AG04449 (cell line): ENCODE results near the gene MGAT4A.
A peak's percentile ranks its signal among the peaks of the same experiment; 100 is the strongest.
"Not testable (repeated sequence)": the region's sequence is repeated elsewhere in the genome, so short reads cannot be mapped to it uniquely, and the experiment has no call there.

ENCODE experiments used
- CTCF ChIA-PET: fragments of 350-600 bp; formaldehyde crosslinking; extraction: SDS; loops from one replicate; lab custom pipeline; 2021; ENCODE audit warnings: antibody characterized with exemption; lab: Yijun Ruan, JAX
- POLR2A ChIA-PET: fragments of 400-600, 350-600 bp; formaldehyde crosslinking; extraction: SDS; loops from one replicate; lab custom pipeline; 2020; ENCODE audit warnings: antibody characterized with exemption, inconsistent platforms; lab: Yijun Ruan, JAX
- DNase-seq: peaks from one replicate; pipeline ENCODE4 v3.0.0-alpha.2; 2010; ENCODE audit warnings: low read depth, low spot score
- H3K4me3 ChIP-seq: 2 replicates; pipeline ENCODE4 v1.5.1; 2011; ENCODE audit warnings: low read depth, mild to moderate bottlenecking, control low read depth, low read length
- TF ChIP-seq, protein P1 (sequence below): IDR thresholded peaks from one replicate; pipeline ENCODE4 v1.5.1; 2011; ENCODE audit warnings: mild to moderate bottlenecking, moderate library complexity, low read length, control low read depth, inconsistent platforms; ENCODE audit not compliant: insufficient read depth; ENCODE audit errors: missing control alignments

MGAT4A gene

GRCh38 chr2:98606431-98606830 is 124.5 kb downstream of the MGAT4A start:
- TF ChIP-seq, protein P1, sequence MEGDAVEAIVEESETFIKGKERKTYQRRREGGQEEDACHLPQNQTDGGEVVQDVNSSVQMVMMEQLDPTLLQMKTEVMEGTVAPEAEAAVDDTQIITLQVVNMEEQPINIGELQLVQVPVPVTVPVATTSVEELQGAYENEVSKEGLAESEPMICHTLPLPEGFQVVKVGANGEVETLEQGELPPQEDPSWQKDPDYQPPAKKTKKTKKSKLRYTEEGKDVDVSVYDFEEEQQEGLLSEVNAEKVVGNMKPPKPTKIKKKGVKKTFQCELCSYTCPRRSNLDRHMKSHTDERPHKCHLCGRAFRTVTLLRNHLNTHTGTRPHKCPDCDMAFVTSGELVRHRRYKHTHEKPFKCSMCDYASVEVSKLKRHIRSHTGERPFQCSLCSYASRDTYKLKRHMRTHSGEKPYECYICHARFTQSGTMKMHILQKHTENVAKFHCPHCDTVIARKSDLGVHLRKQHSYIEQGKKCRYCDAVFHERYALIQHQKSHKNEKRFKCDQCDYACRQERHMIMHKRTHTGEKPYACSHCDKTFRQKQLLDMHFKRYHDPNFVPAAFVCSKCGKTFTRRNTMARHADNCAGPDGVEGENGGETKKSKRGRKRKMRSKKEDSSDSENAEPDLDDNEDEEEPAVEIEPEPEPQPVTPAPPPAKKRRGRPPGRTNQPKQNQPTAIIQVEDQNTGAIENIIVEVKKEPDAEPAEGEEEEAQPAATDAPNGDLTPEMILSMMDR = no peak
- CTCF ChIA-PET = interaction anchor here (1.0 to 2.5 kb wide), 3 partner anchors 39 to 194 kb away, joined by 3 to 13 read pairs (median 3); no protein-coding TSS in a partner anchor
- DNase-seq = no peak
- no peak overlapping the region for H3K4me3 ChIP-seq
- POLR2A ChIA-PET = no interaction called here

- H3K4me3 ChIP-seq = no peak overlapping the region
- TF ChIP-seq, protein P1 = no peak
- DNase-seq = no peak
- ChIA-PET POLR2A (no interaction called here), CTCF (interaction anchor here (0.9 kb wide), 1 partner anchor 192 kb away, joined by 3 read pairs; no protein-coding TSS in a partner anchor)
These were observed 125.9 kb downstream of the MGAT4A start for GRCh38 chr2:98605076-98605475.

GRCh38 chr2:98604547-98604946 is 126.4 kb downstream of the MGAT4A start:
- TF ChIP-seq, protein P1 = no peak
- ChIA-PET POLR2A (no interaction called here), CTCF (interaction anchor here (0.9 to 1.3 kb wide), 2 partner anchors 191 to 192 kb away, joined by 3 to 4 read pairs; no protein-coding TSS in a partner anchor)
- no peak overlapping the region for H3K4me3 ChIP-seq
- DNase-seq = no peak

DNA sequence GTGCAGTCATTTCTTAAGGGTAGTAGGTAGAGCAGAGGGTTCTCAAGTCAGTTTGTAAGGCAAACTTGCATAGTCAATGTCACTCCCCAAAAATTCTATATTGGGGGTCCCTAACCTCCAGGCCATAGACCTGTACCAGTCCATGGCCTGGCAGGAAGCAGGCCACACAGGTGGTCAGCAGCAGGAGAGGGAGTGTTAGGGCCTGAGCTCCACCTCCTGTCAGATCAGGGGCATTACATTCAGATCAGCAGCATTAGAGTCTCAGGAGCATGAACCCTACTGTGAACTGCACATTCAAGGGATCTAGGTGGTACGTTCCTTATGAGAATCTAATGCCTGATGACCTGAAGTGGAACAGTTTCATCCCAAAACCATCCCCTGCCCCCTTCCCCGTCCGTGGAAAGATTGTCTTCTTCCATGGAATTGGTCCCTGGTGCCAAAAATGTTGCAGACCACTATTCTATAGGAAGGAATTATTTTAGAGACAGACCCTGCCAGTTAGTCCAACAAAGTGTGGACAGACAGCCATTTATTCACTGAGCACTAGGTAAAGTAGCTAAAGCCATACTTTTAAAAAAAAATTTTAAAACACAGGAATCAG is 129.3 kb downstream of the MGAT4A start:
- TF ChIP-seq, protein P1 = peak; percentile 76
- no peak for DNase-seq
- POLR2A ChIA-PET = no interaction called here
- H3K4me3 ChIP-seq = no peak overlapping the region
- CTCF ChIA-PET = interaction anchor here (0.6 to 2.1 kb wide), 9 partner anchors 11 to 191 kb away, joined by 3 to 21 read pairs (median 4); no protein-coding TSS in a partner anchor

DNA sequence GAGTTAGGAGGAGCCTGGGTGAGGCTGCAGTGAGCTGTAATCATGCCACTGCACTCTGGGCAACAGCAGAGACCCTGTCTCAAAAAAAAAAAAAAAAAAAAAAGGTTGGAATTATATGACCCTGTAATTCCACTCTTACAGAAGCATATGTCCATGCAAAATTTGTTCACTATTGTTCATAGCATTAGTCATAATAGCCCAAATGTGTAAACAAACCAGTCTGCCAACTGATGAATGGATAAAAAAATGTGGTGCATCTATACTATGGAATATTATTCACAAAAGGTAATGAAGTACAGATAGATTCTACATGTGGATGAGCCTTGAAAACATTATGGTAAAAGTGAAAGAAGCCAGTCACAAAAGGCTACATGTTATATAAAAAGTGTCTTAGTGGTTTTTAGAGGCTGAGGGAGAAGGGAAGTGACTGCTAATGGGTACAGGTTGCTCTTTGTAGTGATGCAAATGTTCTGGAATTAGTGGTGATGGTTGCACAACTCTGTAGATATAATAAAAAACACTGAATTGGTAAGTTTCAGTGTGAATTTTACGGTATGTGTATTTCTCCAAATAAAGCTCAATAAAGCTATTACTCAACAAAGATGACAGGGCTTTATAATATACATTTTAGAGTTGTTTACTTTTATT is 132.0 kb downstream of the MGAT4A start:
- ChIA-PET POLR2A (interaction anchor here (0.6 kb wide), 1 partner anchor 8 kb away, joined by 3 read pairs; no protein-coding TSS in a partner anchor), CTCF (interaction anchor here (1.4 to 1.6 kb wide), 4 partner anchors 9 to 186 kb away, joined by 4 to 6 read pairs (median 4); no protein-coding TSS in a partner anchor)
- TF ChIP-seq, protein P1 = no peak
- no peak for DNase-seq
- no peak overlapping the region for H3K4me3 ChIP-seq

DNA sequence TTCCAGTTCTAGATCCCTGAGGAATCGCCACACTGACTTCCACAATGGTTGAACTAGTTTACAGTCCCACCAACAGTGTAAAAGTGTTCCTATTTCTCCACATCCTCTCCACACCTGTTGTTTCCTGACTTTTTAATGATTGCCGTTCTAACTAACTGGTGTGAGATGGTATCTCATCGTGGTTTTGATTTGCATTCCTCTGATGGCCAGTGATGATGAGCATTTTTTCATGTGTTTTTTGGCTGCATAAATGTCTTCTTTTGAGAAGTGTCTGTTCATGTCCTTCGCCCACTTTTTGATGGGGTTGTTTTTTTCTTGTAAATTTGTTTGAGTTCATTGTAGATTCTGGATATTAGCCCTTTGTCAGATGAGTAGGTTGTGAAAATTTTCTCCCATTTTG is 136.3 kb downstream of the MGAT4A start:
- POLR2A ChIA-PET, CTCF ChIA-PET, H3K4me3 ChIP-seq, DNase-seq: not testable (repeated sequence)
